Progenitor cell of endocrine pancreas (in vitro differentiated cells): ENCODE data around the gene DCAF4. TPM values are rescaled to one million over a fixed set of nuclear protein-coding genes. Genes with fewer than 3 reads are reported as not detected.

Experiments
- DNase-seq: peaks from one replicate; pipeline ENCODE4 v3.0.0; 2021; ENCODE audit warnings: low spot score; ENCODE audit not compliant: unreplicated experiment
- H3K27ac Mint-ChIP-seq: 2 replicates; pipeline ENCODE4 v1.8.0; 2021; ENCODE audit warnings: mild to moderate bottlenecking, moderate library complexity, mixed read lengths
- H3K27me3 Mint-ChIP-seq: 2 replicates; pipeline ENCODE4 v1.8.0; 2021; ENCODE audit warnings: mixed read lengths
- H3K36me3 Mint-ChIP-seq: 2 replicates; pipeline ENCODE4 v1.8.0; 2022; ENCODE audit warnings: mixed read lengths; ENCODE audit not compliant: insufficient read depth
- H3K4me1 Mint-ChIP-seq: 2 replicates; pipeline ENCODE4 v1.8.0; 2021; ENCODE audit warnings: low read depth, mixed read lengths
- H3K4me3 Mint-ChIP-seq: 2 replicates; pipeline ENCODE4 v1.8.0; 2021; ENCODE audit warnings: low read depth, mild to moderate bottlenecking, moderate library complexity, mixed read lengths
- H3K9me3 Mint-ChIP-seq: 2 replicates; pipeline ENCODE4 v1.8.0; 2021; ENCODE audit warnings: low read depth, mixed read lengths
- CTCF ChIP-seq: fragments of 200-600 bp; sonication (generic); IDR thresholded peaks from one replicate; pipeline ENCODE4 v1.5.0; 2021; ENCODE audit warnings: antibody characterized with exemption, mild to moderate bottlenecking; ENCODE audit not compliant: unreplicated experiment
- long read RNA-seq: library from polyadenylated mRNA; unstranded; transcript quantifications from one replicate; pipeline ENCODE4 v2.0.0, GENCODE V29; 2020
- total RNA-seq: library from RNA; stranded (reverse); gene quantifications from 2 replicates; pipeline ENCODE4 v1.2.1, GENCODE V29; 2021

The DCAF4 gene
- 17.8 and 18.6 TPM in 2 replicates for total RNA-seq
- long read RNA-seq, transcript DCAF4-202 (14 exons, 2,024 nt), result major isoform, 28 of 83 reads
- long read RNA-seq, partial matches to known transcripts, result 10 of 83 reads
- long read RNA-seq, other reads (novel, unspliced or antisense), result 44 of 83 reads

GRCh38 chr14:72926292-72927028 is at the start of gene DCAF4:
TSS of gene DCAF4 (plus strand) at chr14:72926464. CDS start at chr14:72937979, 11,515 bp downstream.
- Mint-ChIP-seq H3K4me3 (peak within 1 kb of the TSS; percentile 92), H3K27ac (peak within 1 kb of the TSS; percentile 96), H3K9me3 (no peaks in the 10 kb centered on the region), H3K36me3 (no peaks in the 10 kb centered on the region), H3K27me3 (peaks cover 15% of the 10 kb centered on the region), H3K4me1 (peaks cover 3% of the 10 kb centered on the region)
- no peak for TF ChIP-seq CTCF
- peak; percentile 89 for DNase-seq

GRCh38 chr14:72876710-72877063 is 49.6 kb upstream of the DCAF4 start:
- Mint-ChIP-seq H3K27me3 (peaks cover 38% of the 10 kb centered on the region), H3K4me1 (no peaks in the 10 kb centered on the region), H3K36me3 (no peaks in the 10 kb centered on the region), H3K9me3 (no peaks in the 10 kb centered on the region), H3K27ac (no peak overlapping the region), H3K4me3 (no peak overlapping the region)
- DNase-seq, result no peak
- no peak for TF ChIP-seq CTCF

- Mint-ChIP-seq H3K9me3 (no peaks in the 10 kb centered on the region), H3K27me3 (peaks cover 49% of the 10 kb centered on the region), H3K27ac (no peak overlapping the region), H3K36me3 (no peaks in the 10 kb centered on the region), H3K4me3 (no peak overlapping the region), H3K4me1 (no peaks in the 10 kb centered on the region)
- no peak for TF ChIP-seq CTCF
- no peak for DNase-seq
These were observed 47.5 kb upstream of the DCAF4 start for GRCh38 chr14:72878746-72879145.

- H3K27me3 Mint-ChIP-seq, result peaks cover 49% of the 10 kb centered on the region
- H3K9me3 Mint-ChIP-seq, result no peaks in the 10 kb centered on the region
- no peak for TF ChIP-seq CTCF
- H3K4me1 Mint-ChIP-seq, result no peaks in the 10 kb centered on the region
- no peaks in the 10 kb centered on the region for H3K36me3 Mint-ChIP-seq
- no peak overlapping the region for H3K4me3 Mint-ChIP-seq
- no peak for DNase-seq
- H3K27ac Mint-ChIP-seq, result no peak overlapping the region
These were observed 46.8 kb upstream of the DCAF4 start for GRCh38 chr14:72879431-72879830.

GRCh38 chr14:72880164-72880563 is 46.1 kb upstream of the DCAF4 start:
- no peaks in the 10 kb centered on the region for H3K4me1 Mint-ChIP-seq
- H3K27me3 Mint-ChIP-seq, result peaks cover 49% of the 10 kb centered on the region
- H3K9me3 Mint-ChIP-seq, result no peaks in the 10 kb centered on the region
- no peak overlapping the region for H3K4me3 Mint-ChIP-seq
- TF ChIP-seq CTCF, result no peak
- H3K27ac Mint-ChIP-seq, result no peak overlapping the region
- no peak for DNase-seq
- H3K36me3 Mint-ChIP-seq, result no peaks in the 10 kb centered on the region
